Ramos (cell line): Measurements from ENCODE around the gene TECPR2.
"Not testable (repeated sequence)": the region's sequence is repeated elsewhere in the genome, so short reads cannot be mapped to it uniquely, and the experiment has no call there.

Experiments used
- in situ Hi-C: fragments of 300-500 bp; cut with MboI; formaldehyde crosslinking; loops from one replicate; pipeline ENCODE4 v1.14.3; 2022; ENCODE audit warnings: low sequenced_read_pairs; ENCODE audit not compliant: unreplicated experiment

TECPR2 gene

GRCh38 chr14:102326583-102326982 lies 36.2 kb upstream of the TECPR2 start:
- in situ Hi-C loops, result no loop called here

GRCh38 chr14:102329381-102329780 lies 33.4 kb upstream of the TECPR2 start:
- in situ Hi-C loops, result not testable (repeated sequence)

- in situ Hi-C loops, result no loop called here
Measured at GRCh38 chr14:102330806-102331205, 31.9 kb upstream of the TECPR2 start.

- in situ Hi-C loops, result no loop called here
Measured at GRCh38 chr14:102333390-102333789, 29.4 kb upstream of the TECPR2 start.

GRCh38 chr14:102333795-102334705 lies 28.7 kb upstream of the TECPR2 start:
- in situ Hi-C loops, result no loop called here

GRCh38 chr14:102335163-102335562 lies 27.6 kb upstream of the TECPR2 start:
- in situ Hi-C loops, result no loop called here

- in situ Hi-C loops, result no loop called here
Measured at GRCh38 chr14:102338724-102339123, 24.0 kb upstream of the TECPR2 start.

- in situ Hi-C loops, result no loop called here
Measured at GRCh38 chr14:102341566-102341965, 21.2 kb upstream of the TECPR2 start.

GRCh38 chr14:102342238-102342637 lies 20.5 kb upstream of the TECPR2 start:
- in situ Hi-C loops, result no loop called here

GRCh38 chr14:102344084-102344483 lies 18.7 kb upstream of the TECPR2 start:
- in situ Hi-C loops, result no loop called here

GRCh38 chr14:102344485-102344884 lies 18.3 kb upstream of the TECPR2 start:
- in situ Hi-C loops, result no loop called here

GRCh38 chr14:102345232-102345631 lies 17.5 kb upstream of the TECPR2 start:
- in situ Hi-C loops, result no loop called here

GRCh38 chr14:102346645-102347044 lies 16.1 kb upstream of the TECPR2 start:
- in situ Hi-C loops, result no loop called here

GRCh38 chr14:102348376-102348775 lies 14.4 kb upstream of the TECPR2 start:
- in situ Hi-C loops, result no loop called here

GRCh38 chr14:102351023-102351422 lies 11.7 kb upstream of the TECPR2 start:
- in situ Hi-C loops, result no loop called here

- in situ Hi-C loops, result not testable (repeated sequence)
Measured at GRCh38 chr14:102351593-102351992, 11.1 kb upstream of the TECPR2 start.

GRCh38 chr14:102352213-102352612 lies 10.5 kb upstream of the TECPR2 start:
- in situ Hi-C loops, result no loop called here

- in situ Hi-C loops, result no loop called here
Measured at GRCh38 chr14:102353126-102353619, 9.6 kb upstream of the TECPR2 start.

- in situ Hi-C loops, result no loop called here
Measured at GRCh38 chr14:102356280-102356679, 6.5 kb upstream of the TECPR2 start.

- in situ Hi-C loops, result no loop called here
Measured at GRCh38 chr14:102359341-102359740, 3.4 kb upstream of the TECPR2 start.

- in situ Hi-C loops, result no loop called here
Measured at GRCh38 chr14:102360388-102360787, 2.4 kb upstream of the TECPR2 start.

- in situ Hi-C loops, result no loop called here
Measured at GRCh38 chr14:102362084-102362483, 657 bp upstream of the TECPR2 start.
